SK-N-MC (cell line): ENCODE measurements around the gene IPPK.
A peak's percentile ranks its signal among the peaks of the same experiment; 100 is the strongest.
"Not testable (repeated sequence)": the region's sequence is repeated elsewhere in the genome, so short reads cannot be mapped to it uniquely, and the experiment has no call there.

Experiments used
- DNase-seq: peaks from one replicate; pipeline ENCODE4 v3.0.0-alpha.2; 2011; ENCODE audit warnings: low read depth, low spot score
- H3K27ac ChIP-seq: fragments of 200-600 bp; sonication (generic); 2 replicates; pipeline ENCODE4 v1.5.1; 2016; ENCODE audit warnings: mixed run types
- H3K36me3 ChIP-seq: fragments of 200-600 bp; sonication (generic); 2 replicates; pipeline ENCODE4 v1.6.1; 2017; ENCODE audit warnings: antibody characterized with exemption, low read length, mixed read lengths; ENCODE audit not compliant: insufficient read depth
- H3K4me3 ChIP-seq: fragments of 200-600 bp; sonication (generic); 2 replicates; pipeline ENCODE4 v1.5.1; 2016
- H3K9ac ChIP-seq: fragments of 200-600 bp; sonication (generic); 2 replicates; pipeline ENCODE4 v1.8.0; 2017; ENCODE audit warnings: mixed run types, mixed read lengths; ENCODE audit not compliant: insufficient read length
- H3K9me3 ChIP-seq: fragments of 200-600 bp; sonication (generic); 2 replicates; pipeline ENCODE4 v1.6.1; 2017; ENCODE audit warnings: low read depth, mild to moderate bottlenecking, antibody characterized with exemption, low read length, moderate library complexity, mixed read lengths
- EZH2 ChIP-seq: fragments of 200-600 bp; sonication (generic); IDR thresholded peaks from one replicate; pipeline ENCODE4 v1.6.1; 2017; ENCODE audit warnings: antibody characterized with exemption
- FOXP2 ChIP-seq: optimal IDR thresholded peaks from 2 replicates; pipeline ENCODE3; 2011; ENCODE audit warnings: mild to moderate bottlenecking, moderate library complexity; ENCODE audit not compliant: insufficient read depth; ENCODE audit errors: extremely low read length, control extremely low read depth
- POLR2AphosphoS5 ChIP-seq: IDR thresholded peaks from 2 replicates; pipeline ENCODE4 v1.6.1; 2012; ENCODE audit warnings: mild to moderate bottlenecking, low read depth, low read length, borderline replicate concordance

Gene IPPK

DNA sequence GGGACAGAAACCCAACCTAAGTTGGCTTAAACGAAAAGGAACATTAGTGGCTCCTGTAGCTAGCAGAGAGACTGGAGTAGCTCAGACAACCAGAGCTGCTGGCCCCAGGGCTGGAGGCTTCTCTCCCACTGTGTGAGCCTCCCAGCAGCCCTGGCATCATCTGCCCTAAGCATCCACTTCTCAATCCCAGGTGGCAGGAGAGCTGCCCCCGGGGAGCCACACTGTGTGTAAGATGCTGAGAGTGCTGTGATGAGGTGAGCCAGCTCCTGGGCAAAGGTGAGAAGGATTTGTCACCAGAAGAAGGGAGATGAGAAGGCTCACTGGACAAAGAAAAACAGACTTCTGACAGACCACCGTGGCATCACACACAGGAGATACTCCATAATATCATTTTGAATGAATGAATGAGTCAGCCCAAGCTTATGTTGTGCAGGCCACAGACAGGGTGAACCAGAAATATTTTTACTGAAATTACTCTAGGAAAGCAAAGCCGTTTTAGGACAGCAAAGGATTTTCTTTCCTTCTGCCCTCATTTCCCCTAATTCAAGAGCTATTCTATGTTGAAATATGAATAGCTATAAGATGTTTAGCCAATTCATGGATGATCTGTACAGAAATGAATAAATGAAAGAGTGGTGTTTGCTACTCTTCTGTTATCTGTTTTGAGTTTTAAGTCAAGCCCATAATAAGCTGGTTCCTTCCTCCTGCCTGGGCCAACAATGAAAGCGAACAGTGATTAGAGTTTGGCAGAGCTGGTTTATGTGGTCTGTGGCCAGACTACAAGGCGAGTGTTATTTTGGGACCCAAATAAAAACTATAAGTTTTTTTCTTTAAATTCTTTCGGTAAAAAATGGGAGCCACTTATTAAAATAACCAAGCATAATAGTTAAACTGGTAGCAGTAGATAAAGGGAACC, 76.7 kb downstream of the IPPK start:
- no peaks in the 10 kb centered on the region for H3K9me3 ChIP-seq
- no peak overlapping the region for H3K4me3 ChIP-seq
- H3K36me3 ChIP-seq: no peaks in the 10 kb centered on the region
- no peak overlapping the region for H3K27ac ChIP-seq
- TF ChIP-seq POLR2AphosphoS5 (no peak), FOXP2 (no peak), EZH2 (no peak)
- DNase-seq: no peak
- no peak overlapping the region for H3K9ac ChIP-seq

DNA sequence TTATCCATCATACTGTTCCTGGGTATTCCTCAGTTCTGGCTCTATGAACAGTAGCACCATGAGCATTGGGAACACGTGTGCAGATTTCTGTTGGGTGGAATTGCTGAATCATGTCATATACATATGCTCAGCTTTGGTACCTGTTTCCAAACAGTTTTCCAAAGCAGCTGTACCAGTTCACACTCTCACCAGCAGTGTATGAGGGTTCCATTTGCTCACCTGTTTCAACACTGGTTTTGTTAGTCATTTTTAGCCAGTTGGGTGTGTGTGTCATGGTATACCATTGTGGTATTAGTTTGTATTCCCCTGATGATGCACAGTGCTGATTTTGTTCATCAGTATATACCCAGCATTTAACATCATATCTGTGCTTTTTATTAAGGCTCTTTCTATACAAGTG, 77.4 kb downstream of the IPPK start:
- TF ChIP-seq FOXP2 (no peak), EZH2 (no peak), POLR2AphosphoS5 (no peak)
- H3K4me3 ChIP-seq: no peak overlapping the region
- H3K36me3 ChIP-seq: no peaks in the 10 kb centered on the region
- no peak overlapping the region for H3K9ac ChIP-seq
- no peak overlapping the region for H3K27ac ChIP-seq
- DNase-seq: no peak
- H3K9me3 ChIP-seq: no peaks in the 10 kb centered on the region

DNA sequence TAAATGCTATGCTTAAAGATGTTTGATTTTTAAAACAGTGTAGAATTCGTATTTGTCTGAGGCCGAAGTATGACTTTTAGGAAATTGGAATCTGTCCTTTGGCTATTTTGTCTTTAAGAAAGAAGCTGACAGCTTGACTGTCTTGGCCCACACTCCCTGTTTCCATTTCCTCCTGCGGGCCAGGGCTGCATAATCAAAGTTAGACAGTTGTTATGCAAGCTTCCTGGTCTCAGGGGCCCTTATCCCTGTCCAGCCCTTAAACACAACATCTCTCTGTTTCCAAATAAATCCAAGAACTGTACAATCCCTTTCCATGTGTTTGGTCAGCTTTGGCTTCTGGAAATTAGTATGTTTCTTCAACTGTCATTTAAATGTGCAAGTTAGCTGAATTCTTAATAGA, 79.6 kb downstream of the IPPK start:
- H3K9ac ChIP-seq: no peak overlapping the region
- no peaks in the 10 kb centered on the region for H3K36me3 ChIP-seq
- no peaks in the 10 kb centered on the region for H3K9me3 ChIP-seq
- DNase-seq: no peak
- H3K27ac ChIP-seq: peak overlapping the region; percentile 22; the same call in 1 of the 2 replicates
- TF ChIP-seq FOXP2 (no peak), EZH2 (no peak), POLR2AphosphoS5 (no peak)
- H3K4me3 ChIP-seq: no peak overlapping the region

DNA sequence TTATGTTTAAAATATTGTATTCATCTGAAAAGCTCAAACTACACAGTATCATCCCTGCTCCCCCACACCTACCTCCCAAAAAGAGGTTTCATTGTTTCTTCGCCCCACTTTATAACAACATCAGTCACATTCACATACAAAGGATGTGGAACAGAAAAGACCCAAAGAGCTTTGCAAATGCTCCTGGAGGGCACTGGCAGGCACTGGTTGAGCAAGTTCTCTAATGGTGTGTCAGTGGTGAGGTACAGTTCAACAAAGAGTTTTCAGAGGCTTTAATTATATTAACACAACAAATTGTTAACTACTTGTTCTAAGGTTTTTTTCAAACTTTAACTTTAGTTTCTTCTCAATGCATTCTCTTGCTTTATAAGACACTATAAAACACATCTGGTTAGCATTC, 80.0 kb downstream of the IPPK start:
- no peaks in the 10 kb centered on the region for H3K36me3 ChIP-seq
- no peak for TF ChIP-seq EZH2
- no peak for TF ChIP-seq FOXP2
- no peak for TF ChIP-seq POLR2AphosphoS5
- no peak for DNase-seq
- H3K4me3 ChIP-seq: no peak overlapping the region
- no peak overlapping the region for H3K9ac ChIP-seq
- peak overlapping the region; percentile 22; the same call in 1 of the 2 replicates for H3K27ac ChIP-seq
- no peaks in the 10 kb centered on the region for H3K9me3 ChIP-seq

DNA sequence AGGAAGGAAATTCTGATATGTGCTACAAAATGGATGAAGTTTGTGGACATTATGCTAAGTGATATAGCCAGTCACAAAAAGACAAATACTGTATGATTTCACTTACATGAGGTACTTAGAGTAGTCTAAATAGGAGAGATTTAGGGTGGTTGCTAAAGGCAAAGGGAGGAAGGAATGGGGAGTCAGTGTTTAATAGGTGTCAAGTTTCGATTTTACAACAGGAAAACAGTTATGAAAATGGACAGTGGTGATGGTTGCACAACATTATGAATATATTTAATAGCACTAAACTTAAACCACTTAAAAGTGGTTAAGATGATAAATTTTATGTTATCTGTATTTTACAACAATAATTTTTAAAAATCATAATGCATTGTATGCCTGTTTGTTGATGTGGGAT, 93.8 kb downstream of the IPPK start:
- TF ChIP-seq POLR2AphosphoS5 (no peak), EZH2 (no peak), FOXP2 (no peak)
- Histone ChIP-seq H3K9me3 (no peaks in the 10 kb centered on the region), H3K4me3 (no peak overlapping the region), H3K9ac (no peak overlapping the region), H3K27ac (no peak overlapping the region), H3K36me3 (no peaks in the 10 kb centered on the region)
- no peak for DNase-seq

DNA sequence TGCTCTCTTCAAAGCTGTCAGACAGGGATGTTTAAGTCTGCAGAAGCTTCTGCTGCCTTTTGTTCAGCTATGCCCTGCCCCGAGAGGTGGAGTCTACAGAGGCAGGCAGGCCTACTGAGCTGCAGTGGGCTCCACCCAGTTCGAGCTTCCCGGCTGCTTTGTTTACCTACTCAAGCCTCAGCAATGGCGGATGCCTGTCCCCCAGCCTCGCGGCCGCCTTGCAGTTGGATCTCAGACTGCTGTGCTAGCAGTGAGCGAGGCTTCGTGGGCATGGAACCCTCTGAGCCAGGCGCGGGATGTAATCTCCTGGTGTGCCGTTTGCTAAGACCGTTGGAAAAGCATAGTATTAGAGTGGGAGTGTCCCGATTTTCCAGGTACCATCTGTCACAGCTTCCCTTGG, 96.3 kb downstream of the IPPK start:
- not testable (repeated sequence) for H3K9ac ChIP-seq, H3K4me3 ChIP-seq, H3K9me3 ChIP-seq, DNase-seq, H3K36me3 ChIP-seq, H3K27ac ChIP-seq

DNA sequence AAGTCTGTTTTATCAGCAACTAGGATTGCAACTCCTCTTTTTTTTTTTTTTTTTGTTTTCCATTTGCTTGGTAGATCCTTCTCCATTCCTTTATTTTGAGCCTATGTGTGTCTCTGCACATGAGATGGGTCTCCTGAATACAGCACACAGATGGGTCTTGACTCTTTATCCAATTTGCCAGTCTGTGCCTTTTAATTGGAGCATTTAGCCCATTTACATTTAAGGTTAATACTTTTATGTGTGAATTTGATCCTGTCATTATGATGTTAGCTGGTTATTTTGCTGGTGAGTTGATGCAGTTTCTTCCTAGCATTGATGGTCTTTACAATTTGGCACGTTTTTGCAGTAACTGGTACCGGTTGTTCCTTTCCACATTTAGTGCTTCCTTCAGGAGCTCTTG, 98.1 kb downstream of the IPPK start:
- H3K9me3 ChIP-seq, H3K27ac ChIP-seq, H3K9ac ChIP-seq, H3K4me3 ChIP-seq, DNase-seq, H3K36me3 ChIP-seq: not testable (repeated sequence)

DNA sequence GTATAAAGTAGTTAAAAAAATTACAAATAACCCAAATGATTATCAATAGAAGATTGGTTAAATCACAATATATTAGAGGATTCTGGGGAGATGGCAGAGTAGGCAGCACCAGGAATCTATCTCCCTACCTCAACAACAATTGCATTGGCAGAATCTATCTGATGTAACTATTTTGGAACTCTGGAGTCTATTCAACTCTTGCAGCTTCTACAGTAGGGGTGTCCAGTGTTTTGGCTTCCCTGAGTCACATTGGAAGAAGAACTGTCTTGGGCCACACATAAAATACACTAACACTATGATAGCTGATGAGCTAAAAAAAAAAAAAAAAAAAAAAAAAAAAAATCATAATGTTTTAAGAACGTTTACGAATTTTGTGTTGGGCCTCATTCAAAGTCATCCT, 104.9 kb downstream of the IPPK start:
- Histone ChIP-seq H3K36me3 (no peaks in the 10 kb centered on the region), H3K27ac (no peak overlapping the region), H3K9ac (no peak overlapping the region), H3K9me3 (no peaks in the 10 kb centered on the region), H3K4me3 (no peak overlapping the region)
- no peak for DNase-seq
- TF ChIP-seq POLR2AphosphoS5: no peak
- no peak for TF ChIP-seq FOXP2
- no peak for TF ChIP-seq EZH2

DNA sequence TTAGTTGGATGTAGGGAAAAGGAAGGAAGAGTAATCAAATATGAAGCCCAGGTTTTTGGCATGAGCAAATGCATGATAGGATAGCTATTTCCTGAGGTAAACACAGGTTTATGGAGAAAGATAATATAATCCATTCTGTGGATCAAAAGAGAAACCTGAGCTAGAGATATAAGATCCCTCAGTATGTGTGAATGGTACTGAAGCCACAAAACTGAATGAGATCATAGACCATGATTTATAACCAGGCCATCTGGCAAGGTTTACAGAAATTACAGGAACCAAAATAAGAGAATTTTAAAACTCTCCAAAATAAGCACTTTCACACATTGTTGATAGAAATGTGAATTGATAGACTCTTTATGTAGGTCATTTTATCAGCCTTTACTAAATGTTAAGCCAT, 105.4 kb downstream of the IPPK start:
- TF ChIP-seq FOXP2: no peak
- TF ChIP-seq POLR2AphosphoS5: no peak
- TF ChIP-seq EZH2: no peak
- no peak overlapping the region for H3K4me3 ChIP-seq
- no peak overlapping the region for H3K27ac ChIP-seq
- H3K9me3 ChIP-seq: no peaks in the 10 kb centered on the region
- no peaks in the 10 kb centered on the region for H3K36me3 ChIP-seq
- no peak overlapping the region for H3K9ac ChIP-seq
- no peak for DNase-seq
